ENCODE measurements around the gene DDX52. TPM values are rescaled to one million over a fixed set of nuclear protein-coding genes. Genes with fewer than 3 reads are reported as not detected.

The DDX52 gene
- total and polyA plus RNA-seq, 7 donors, result 7.6 to 21.2 (median 16.5) TPM

GRCh38 chr17:37567137-37567536 is 76.1 kb downstream of the DDX52 start:
- Histone ChIP-seq H3K4me3 (no peak overlapping the region), H3K27me3 (no peaks in the 10 kb centered on the region), H3K36me3 (peaks cover 14 to 83% (median 30%) of the 10 kb centered on the region in 4 donors), H3K27ac (no peak overlapping the region), H3K9me3 (no peaks in the 10 kb centered on the region), H3K4me1 (no peaks in the 10 kb centered on the region)
- TF ChIP-seq POLR2AphosphoS5 (IDR thresholded peaks at IDR 0.05) (no peak), EP300 (IDR thresholded peaks at IDR 0.05) (no peak), POLR2A (IDR thresholded peaks at IDR 0.05) (no peak), CTCF (IDR thresholded peaks at IDR 0.05) (no peak)
- 31 to 72% methylated on average over 2 of the region's 2 CpGs for WGBS, 2 donors
- no peak for DNase-seq
- intact Hi-C loops (cut with DNase I), result no loop called here

- H3K27me3 ChIP-seq, result no peaks in the 10 kb centered on the region
- no peak overlapping the region for H3K4me3 ChIP-seq
- H3K4me1 ChIP-seq, result no peaks in the 10 kb centered on the region
- WGBS, 2 donors, result 95 to 96% methylated on average over 3 of the region's 3 CpGs
- peaks cover 19 to 83% (median 34%) of the 10 kb centered on the region in 4 donors for H3K36me3 ChIP-seq
- H3K27ac ChIP-seq, result no peak overlapping the region
- no peaks in the 10 kb centered on the region for H3K9me3 ChIP-seq
- intact Hi-C loops (cut with DNase I), result no loop called here
- TF ChIP-seq POLR2AphosphoS5 (IDR thresholded peaks at IDR 0.05) (no peak), POLR2A (IDR thresholded peaks at IDR 0.05) (no peak), EP300 (IDR thresholded peaks at IDR 0.05) (no peak), CTCF (IDR thresholded peaks at IDR 0.05) (no peak)
- no peak for DNase-seq
These were observed 79.0 kb downstream of the DDX52 start for GRCh38 chr17:37564252-37564651.

DNA sequence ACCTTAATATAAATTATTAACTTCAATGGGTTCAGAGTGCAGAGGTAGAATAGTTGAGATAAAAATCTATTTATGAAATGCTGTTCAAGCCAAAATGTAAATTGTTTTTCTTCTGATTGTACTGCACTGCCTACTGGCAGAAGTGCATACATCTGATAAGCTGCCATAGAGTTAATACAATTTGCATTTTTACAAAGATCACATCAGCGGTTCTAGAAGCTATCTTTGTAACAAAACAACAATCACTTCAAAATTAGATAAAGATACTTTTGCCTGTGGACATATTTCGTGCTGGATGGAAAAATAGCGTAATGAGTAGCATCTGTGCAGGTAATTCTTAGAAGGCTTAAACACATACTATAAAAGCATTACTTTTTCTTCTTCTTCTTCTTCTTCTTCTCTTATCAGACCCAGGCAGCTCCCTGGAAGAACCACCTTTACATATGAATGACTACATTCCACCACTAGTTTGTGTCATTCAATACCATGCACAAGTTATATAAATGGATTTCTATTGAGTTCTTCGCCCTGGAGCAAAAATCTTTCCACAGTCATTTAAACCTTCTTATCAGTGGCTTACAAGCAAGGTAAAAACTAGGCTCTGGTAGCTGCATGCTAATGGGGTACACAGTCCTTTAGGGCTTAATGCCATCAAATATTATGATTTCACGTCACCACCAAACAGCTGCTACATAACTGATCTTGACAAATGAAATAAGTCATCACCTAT is 81.1 kb downstream of the DDX52 start:
- H3K27ac ChIP-seq, result no peak overlapping the region
- 92 to 94% methylated on average over 5 of the region's 5 CpGs for WGBS, 2 donors
- intact Hi-C loops (cut with DNase I), result no loop called here
- no peaks in the 10 kb centered on the region for H3K9me3 ChIP-seq
- H3K4me3 ChIP-seq, result no peak overlapping the region
- H3K4me1 ChIP-seq, result no peaks in the 10 kb centered on the region
- peaks cover 10 to 83% (median 29%) of the 10 kb centered on the region in 4 donors for H3K36me3 ChIP-seq
- no peak for DNase-seq
- TF ChIP-seq EP300 (IDR thresholded peaks at IDR 0.05) (no peak), POLR2A (IDR thresholded peaks at IDR 0.05) (no peak), CTCF (IDR thresholded peaks at IDR 0.05) (no peak), POLR2AphosphoS5 (IDR thresholded peaks at IDR 0.05) (no peak)
- no peaks in the 10 kb centered on the region for H3K27me3 ChIP-seq

Small RNA genes within 50 kb of the gene (small RNA-seq; reads per million reads assigned to genes)
- 0 reads per million in 3 donors for gene MIR378J

Other genes with a start within 250 kb of the DDX52 start
- 10 to 100 TPM; 21.1 to 38.9 (median 28.9) TPM for gene ACACA, start 236.6 kb downstream of the DDX52 start, total RNA-seq
- gene ACACA, start 236.6 kb downstream of the DDX52 start, polyA plus RNA-seq, result 10 to 100 TPM; 10.8 to 34.9 (median 18.0) TPM
- 10 to 100 TPM; 15.0 to 22.7 (median 20.3) TPM for gene TADA2A, start 236.6 kb downstream of the DDX52 start, total RNA-seq
- gene TADA2A, start 236.6 kb downstream of the DDX52 start, polyA plus RNA-seq, result 1 to 10 TPM; 7.2 to 9.9 (median 8.4) TPM
- 10 to 100 TPM; 18.5 to 25.2 (median 20.4) TPM for gene DUSP14, start 153.6 kb downstream of the DDX52 start, total RNA-seq
- gene DUSP14, start 153.6 kb downstream of the DDX52 start, polyA plus RNA-seq, result 1 to 10 TPM; 1.2 to 3.6 (median 3.4) TPM
- 10 to 100 TPM; 16.8 to 26.0 (median 20.1) TPM for gene SYNRG, start 34.0 kb downstream of the DDX52 start, total RNA-seq
- 10 to 100 TPM in 1 of 3 donors, 1 to 10 TPM in 2; 7.4 to 20.5 (median 8.4) TPM for gene SYNRG, start 34.0 kb downstream of the DDX52 start, polyA plus RNA-seq
- under 1 TPM in 1 of 4 donors, not detected in 3; 0.28 TPM for gene HNF1B, start 101.6 kb upstream of the DDX52 start, total RNA-seq
- gene HNF1B, start 101.6 kb upstream of the DDX52 start, polyA plus RNA-seq, result 10 to 100 TPM in 2 of 3 donors, 1 to 10 TPM in 1; 9.6 to 13.2 (median 11.8) TPM

All from sigmoid colon (tissue), 7 donors.